HG03354 (cell line): ENCODE data around the gene TMEM181.
"Not testable (repeated sequence)": the region's sequence is repeated elsewhere in the genome, so short reads cannot be mapped to it uniquely, and the experiment has no call there.

ENCODE experiments used
- ATAC-seq: cut with Tn5 transposase; IDR thresholded peaks from one replicate; pipeline ENCODE4 v1.9.1; 2021; ENCODE audit warnings: mild to moderate bottlenecking; ENCODE audit not compliant: unreplicated experiment, poor library complexity, severe bottlenecking

The TMEM181 gene

DNA sequence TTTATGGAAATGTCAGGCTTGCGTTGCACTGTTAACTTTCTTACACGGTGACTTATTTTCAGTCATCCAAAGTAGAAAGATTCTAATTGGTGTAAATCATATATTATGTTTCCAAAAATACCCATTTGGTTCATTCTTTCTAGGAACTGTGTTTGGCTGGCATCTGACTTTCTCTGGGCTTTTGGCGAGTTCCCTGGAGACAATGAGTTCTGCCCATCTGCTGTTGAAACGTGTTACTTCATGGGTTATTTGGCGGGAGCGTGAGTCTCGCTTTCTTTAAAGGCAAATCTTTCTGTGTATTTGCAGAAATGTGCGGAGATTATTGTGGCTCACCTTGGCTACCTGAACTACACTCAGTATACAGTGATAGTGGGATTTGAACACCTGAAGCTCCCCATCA lies 29.5 kb downstream of the TMEM181 start:
- no peak for ATAC-seq

DNA sequence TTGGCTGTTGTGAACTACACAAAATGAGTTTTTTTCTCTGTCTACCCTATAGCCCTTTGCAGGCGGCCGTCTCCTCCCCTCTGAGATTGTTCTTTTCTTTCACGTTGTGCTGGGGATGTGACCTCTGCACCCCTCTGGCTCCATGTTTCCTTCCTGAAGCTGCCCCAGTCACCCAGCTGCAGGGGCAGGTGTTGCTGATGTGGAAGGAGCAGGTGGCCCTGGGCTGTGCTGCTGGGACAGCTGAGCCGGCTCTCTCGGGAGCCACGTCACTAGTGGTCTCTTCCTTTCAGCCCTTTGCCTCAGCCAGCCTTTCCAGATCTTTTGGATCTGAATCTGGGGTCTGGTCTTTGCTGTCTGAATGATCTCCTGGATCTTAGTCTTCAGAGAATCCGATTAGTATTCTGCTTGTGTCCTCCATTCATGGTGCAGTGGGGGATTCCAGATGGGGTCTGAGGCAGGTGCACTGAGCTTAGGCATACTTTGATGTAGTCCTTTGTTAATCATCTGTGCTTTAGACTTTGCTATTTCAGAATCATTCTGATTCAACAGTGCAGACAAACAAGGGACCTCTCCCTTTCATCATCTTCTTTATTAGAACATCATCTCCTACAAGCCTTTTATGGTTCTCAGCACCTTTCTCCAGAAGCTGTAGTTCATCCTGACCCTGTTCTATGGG lies 31.4 kb downstream of the TMEM181 start:
- no peak for ATAC-seq

DNA sequence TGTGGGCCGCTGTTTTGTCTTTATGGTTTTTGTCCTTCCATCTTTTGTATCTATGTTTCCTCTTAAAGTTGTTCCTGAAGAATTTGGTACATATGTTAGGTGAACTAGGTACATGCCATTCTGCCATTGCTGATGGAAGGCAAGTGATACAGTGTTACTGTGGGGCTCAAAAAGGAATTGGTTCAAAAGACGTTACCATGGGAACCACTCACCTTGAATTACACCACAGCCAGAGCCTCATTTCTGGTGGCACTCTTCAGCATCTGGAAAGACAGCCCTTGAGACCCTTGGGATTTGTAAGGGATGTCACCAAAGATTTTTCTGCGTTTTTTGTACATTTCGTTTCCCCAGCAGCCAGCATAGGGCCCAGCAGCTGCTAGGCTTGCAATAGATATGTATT lies 31.9 kb downstream of the TMEM181 start:
- ATAC-seq: no peak

DNA sequence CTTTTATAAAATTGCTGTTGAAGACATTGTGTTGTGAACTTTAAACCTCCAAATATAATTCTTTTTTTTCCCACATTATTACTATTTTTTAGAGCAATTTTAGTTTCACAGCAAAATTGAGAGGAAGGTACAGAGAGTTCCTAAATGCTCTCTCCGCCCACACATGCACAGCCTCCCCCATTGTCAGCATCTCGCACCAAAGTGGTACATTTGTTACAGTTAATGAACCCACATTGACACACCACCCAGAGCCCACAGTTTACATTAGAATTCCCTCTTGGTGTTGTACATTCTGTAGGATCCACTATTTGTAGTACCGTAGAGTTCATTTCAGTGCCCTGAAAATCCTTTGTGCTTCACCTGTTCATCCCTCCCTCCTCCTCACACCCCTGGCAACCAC lies 33.8 kb downstream of the TMEM181 start:
- ATAC-seq: no peak

DNA sequence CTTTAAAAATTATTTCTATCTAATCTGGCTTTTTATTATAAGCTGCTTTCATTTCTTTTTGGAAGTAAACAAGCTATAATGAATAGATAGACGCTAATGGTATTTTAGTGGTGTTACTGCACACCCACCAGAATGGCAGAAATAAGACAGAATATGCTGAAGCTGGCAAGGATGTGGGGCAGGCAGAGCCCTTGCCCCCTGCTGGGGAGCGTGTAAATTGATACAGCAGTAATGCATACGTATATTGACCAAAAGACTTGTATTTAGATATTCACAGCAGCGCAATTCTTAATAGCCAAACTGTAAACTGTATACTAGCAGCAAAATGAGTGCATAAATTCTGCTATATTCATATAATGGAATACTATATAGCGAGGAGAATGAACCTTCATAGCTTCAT lies 35.3 kb downstream of the TMEM181 start:
- ATAC-seq: no peak

DNA sequence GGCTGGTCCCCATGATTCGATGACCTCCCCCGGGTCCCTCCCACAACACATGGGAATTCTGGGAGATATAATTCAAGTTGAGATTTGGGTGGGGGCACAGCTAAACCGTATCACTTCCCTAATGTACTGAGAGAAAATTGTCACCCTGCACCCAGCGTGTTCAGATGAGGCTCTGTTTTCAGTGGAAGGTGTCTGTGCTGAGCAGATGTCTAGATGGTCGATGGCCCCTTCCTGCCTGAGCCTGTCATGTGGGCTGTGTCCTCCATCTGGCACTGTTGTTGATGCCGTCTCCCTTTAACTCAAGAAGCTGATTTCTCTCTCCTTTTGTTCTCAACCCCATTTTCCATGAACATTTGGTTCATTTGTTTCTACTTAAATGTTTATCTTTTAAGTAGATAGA lies 37.0 kb downstream of the TMEM181 start:
- ATAC-seq: no peak

DNA sequence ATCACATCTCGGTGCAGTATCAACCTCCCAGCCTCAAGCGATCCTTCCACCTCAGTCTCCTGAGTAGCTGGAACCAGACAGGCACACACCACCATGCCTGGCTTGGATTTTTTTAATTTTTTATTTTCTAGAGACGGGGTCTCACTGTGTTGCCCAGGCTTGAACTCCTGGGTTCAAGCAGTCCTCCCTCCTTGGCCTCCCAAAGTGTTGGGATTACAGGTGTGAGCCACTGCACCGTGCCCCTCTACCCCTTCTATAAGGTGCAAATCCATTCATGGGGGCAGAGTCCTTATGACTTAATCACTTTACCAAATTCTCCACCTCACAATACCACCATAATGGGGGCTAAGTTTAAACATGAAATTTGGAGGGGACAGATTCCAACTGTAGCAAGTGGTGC lies 37.7 kb downstream of the TMEM181 start:
- no peak for ATAC-seq

DNA sequence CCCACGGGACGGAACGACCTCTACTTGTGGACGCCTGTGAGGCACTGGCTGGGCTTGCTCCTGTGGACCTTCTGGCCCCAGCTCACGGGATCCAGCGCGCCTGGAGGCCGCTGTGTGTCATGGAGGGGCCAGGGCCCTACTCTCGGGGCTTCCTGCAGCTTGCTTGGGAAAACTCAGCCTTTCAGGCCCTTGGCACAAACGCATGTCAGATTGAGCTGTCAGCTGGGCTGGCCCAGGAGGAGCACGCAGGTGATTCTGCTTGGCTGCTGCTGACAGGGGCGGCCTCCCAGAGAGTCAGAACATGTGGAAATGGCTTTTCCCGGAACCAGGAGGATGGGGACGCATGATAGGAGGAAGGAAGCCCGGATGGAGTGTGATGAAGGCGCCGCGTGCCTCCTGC lies 39.7 kb downstream of the TMEM181 start:
- no peak for ATAC-seq

DNA sequence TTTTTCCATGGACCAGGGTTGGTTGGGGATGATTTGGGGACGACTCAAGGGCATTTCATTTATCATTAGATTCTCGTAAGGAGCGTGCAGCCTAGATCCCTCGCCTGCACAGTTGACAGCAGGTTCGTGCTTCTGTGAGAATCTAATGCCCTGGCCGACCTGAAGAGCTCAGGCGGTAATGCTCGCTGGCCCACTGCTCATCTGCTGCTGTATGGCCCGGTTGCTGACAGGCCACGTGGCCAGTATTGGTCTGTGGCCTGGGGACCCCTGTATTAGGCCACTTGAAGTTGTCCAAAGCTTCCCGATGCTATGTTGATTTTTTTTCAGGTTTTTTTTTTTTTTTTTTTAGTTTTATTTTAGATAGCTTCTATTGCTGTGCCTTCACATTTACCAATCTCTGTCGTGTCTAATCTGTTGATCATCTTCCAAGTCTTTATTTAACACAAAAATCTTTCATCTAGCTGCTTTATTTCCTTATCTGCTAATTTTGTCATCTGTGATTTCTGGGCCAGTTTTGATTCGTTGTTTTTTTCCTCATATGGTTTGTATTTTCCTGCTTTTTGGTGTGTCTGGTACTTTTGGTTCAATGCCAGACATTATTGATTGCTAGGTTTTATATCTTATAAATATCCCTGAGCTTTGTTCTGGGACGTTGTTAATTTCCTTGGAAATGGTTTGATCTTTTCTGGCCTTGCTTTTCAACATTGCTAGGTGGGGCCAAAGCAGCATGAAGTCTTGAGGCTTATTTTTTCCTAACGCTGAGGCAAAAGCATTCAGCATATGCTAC lies 43.6 kb downstream of the TMEM181 start:
- ATAC-seq: no peak

DNA sequence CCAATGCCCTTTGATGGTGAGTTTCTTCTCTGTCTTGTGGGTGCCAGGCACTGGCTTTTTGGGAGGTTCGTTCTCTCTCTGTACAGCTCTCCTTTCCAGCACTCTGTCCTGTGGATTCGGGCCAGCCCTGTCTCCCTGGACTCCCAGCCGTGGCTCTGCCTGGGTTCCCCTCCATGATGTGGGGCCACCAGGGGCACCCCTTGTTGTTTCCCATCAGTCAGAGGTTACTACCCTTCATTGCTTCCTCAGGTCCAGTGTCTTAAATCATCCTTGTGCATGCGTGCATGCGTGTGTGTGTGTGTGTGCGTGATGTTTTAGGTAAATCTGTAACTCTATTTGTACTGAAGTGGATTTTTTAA lies 44.1 kb downstream of the TMEM181 start:
- no peak for ATAC-seq

DNA sequence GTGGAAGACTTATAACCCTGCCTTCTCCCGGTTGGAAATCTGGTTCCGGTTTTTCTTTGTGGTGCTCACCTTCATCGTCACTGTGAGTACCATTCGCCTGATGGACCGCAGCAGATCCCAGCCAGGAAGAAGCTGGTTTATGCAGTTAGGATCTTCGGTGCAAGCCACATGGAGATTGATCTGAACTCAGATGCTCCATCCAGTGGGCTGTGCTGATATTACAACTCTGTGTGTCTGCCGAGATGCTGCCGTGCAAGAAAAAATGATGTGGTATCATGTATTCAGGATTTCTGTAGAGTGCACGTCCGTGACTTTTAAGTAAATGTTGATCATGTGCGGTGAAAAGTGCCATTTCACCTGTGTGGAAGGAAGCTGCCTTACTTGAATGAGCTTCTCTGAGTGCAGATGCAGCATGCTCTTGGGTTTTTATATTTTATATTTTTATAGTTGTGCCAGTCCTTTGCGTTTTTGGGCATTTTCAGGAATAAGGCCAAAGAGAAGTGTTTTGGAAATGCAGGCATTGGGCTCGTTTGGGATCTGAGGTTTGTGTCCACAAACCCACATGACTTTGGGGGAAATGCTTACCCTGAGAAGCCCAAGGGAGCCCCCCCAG lies 45.5 kb downstream of the TMEM181 start:
- ATAC-seq: no peak

DNA sequence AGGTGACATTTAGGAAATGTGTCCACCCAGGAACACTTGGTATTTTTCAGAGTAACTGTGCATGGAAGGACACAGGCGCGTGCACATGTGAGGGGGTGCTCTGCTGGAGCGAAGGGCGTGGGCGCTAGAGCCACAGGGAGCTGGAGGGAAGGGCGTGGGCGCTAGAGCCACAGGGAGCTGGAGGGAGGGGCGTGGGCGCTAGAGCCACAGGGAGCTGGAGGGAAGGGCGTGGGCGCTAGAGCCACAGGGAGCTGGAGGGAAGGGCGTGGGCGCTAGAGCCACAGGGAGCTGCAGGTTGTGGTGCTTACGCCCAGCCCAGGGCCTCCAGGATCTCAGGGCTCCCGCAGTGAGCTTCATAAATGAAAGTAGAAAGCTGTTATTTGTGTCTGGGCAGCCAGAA lies 46.1 kb downstream of the TMEM181 start:
- ATAC-seq: not testable (repeated sequence)

DNA sequence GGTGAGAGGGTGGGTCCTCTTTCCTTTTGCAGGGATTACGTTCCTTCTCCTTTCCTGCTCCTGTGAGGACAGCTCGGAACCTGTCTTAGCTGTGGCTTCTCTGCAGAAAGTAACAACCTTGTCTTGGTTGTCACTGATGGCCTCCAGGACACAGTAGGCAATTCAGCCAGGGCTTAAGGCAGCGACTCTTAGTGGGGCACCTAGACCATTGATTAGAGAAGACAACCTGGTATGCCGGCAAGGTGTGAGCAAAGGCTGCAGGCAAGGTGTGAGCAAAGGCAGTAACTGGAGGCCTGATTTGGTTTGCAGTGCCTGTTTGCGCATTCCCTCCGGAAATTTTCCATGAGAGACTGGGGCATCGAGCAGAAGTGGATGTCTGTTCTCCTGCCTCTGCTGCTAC lies 47.0 kb downstream of the TMEM181 start:
- ATAC-seq: no peak

DNA sequence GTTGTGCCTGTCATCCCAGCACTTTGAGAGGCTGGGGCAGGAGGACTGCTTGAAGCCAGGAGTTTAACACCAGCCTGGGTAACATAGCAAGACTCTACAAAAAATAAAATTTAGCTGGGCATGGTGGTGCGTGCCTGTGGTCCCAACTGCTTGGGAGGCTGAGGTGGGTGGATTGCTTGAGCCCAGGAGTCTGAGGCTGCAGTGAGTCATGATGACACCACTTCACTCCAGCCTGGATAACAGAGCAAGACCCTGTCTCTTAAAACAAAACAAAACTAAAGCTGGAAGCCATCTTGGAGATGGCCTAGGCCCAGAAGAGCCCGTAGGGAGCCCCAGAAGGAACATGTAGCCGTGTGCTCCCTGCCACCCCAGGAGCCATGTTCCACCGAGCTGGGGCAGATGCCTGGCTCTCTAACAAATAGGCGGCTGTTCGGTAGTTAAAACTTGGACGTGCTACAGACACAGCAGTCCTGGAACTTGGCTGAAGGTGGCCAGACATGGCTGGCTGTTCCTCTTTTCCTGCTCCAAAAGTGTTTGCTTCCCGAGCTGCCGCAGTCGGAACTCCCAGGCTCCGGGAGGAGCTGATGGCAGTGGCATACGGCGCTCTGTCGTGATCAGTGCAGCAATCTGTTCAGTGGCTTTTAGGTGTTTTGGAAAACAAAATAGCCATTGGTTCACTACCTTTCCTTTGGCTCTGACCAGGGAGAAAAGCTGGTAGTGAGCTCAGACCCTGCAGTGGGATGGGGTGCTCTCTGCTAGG lies 47.7 kb downstream of the TMEM181 start:
- ATAC-seq: no peak

DNA sequence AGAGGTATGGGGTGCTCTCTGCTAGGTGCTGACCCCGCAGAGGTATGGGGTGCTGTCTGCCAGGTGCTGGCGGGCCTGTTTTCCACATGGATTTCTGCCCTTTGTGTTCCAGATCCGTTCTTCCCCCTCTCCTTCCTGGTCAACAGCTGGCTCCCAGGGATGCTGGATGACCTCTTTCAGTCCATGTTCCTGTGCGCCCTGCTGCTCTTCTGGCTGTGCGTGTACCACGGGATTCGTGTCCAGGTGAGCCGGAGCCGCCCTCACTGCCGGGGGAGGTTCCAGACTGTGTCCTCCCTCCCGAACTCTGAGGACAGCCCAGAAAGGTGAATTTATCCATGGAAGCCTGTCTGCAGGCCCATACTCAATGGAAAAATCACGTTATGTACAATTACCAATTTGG lies 48.3 kb downstream of the TMEM181 start:
- ATAC-seq: no peak

DNA sequence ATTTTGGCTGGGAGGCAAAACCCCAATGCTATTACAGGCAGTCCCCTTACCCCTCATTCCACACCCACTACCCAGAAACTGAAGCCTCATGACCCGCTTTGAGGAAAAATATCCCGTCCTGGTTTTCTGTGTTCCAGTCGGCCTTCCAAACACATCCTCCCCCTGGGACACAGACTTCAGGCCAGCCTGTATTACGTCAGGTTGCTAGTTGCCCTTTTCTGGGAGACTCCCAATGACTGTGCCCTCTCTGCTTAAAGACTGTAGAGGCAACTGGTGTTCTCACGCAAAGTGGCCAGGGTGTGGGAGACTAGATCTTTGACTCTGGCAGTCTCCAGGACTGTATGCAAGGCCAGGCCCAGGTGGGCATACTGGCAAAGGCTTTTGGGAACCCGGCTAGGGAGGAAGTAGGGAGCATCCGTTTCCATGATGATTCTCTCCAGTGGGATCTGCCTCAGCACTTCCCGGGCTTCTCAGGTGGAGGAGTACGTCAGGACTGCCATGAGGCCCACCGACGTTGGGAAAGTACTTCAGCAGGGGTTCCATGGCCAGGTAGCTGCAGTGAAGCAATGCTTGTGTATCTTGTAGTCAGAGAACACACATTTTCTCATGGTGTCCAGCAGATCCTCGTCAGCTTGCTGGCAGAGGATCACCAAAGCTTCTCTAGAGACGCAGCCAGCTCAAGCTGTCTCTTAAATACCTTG lies 49.7 kb downstream of the TMEM181 start:
- no peak for ATAC-seq

DNA sequence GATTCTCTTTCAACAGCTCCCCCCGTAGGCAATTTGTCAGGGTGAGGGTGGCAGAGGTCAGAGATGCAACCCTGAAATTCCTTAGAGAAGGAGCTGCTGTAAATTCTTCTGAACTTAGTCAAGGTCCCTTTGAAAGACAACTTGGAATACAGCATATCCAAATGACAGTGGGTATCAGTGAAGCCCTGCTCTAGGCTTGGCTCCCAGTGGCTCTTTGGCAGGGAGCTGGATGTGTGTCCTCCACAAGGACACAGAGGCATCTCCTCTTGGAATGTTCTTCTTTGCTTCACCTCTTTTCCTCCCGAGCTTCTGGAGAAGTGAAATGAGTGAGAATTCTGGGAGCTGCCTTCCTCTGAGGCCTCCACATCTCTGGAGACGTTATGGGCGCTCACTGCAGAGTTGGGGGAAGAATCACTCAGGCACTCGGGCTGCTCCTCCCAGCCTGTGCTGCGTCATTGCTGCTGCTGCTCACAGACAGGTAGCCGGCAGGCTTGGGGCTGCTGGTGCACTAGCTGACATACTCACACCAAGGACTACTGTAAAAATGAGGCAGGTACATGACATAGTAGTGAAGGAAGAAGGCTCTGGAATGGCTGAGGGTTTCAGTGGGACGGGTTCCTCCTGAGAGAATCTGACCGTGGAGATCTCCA lies 50.6 kb downstream of the TMEM181 start:
- no peak for ATAC-seq

DNA sequence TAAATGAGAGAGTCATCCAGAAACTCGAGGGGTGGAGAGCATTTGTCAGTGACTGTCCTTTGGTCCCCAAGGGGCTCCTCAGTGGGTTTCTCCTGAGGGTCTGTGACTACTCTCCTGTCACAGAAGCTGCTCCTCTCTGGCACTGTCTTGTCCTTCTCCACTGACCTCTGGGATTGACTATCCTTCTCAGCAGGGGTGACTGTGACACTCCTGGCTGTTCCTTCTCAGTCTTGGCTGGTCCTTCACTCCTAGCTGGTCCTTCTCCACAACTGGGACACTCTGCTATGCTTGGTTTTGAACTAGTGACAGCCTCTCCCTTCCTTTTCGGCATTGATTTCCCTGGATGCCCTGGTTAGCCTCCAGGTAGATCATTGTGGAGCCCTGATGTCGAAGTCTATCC lies 51.1 kb downstream of the TMEM181 start:
- ATAC-seq: no peak

DNA sequence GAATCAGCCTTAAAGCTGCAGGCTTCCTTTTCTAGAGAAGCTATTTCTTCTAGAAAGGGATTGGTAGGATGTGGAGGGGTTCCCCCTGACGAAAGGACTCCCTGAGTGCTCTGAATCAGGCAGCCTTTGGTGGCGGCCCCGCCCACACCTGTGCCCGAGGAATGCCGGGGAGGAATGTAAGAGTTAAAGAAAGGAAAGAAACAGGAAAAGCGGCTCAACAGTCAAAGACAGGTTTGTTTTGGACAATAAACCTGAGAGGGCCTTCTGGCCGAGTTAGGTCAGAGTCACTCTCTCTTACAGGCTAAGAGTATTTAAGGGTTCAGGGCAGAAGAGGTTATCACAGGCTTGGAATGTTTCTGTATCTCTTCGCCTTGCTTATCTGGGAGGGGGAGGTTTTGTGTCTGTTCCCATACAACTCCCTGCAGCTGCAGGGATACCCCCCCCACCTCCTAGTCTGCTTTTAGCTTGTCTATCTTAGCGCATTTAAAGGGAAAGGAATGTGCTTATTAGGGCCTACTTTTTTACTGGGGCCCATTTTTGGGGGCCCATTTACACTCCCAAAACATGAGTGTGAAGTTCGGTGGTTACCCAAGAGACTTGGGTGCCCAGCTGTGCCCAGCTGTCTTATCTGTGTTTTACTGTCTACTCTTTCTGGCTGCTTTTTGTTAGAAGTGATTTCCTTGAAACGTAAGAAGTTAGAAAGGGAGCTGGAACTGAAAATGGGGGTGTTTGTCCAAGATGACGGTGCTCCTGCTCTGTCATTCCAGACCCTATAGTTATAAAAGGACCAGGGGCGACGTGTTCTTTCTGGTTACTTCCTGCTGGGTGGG lies 51.9 kb downstream of the TMEM181 start:
- no peak for ATAC-seq
